PC-3 (cell line): ENCODE results near the gene ARHGEF26. TPM values are rescaled to one million over a fixed set of nuclear protein-coding genes. Genes with fewer than 3 reads are reported as not detected.

ENCODE experiments used
- ATAC-seq: fragments of 200-7000 bp; cut with Tn5 transposase; 2 replicates; pipeline ENCODE4 v1.9.1; 2020; ENCODE audit warnings: mild to moderate bottlenecking, moderate library complexity
- BruUV-seq: library from RNA; stranded (reverse); fragments of 400-500 nt; replicated peaks from 2 replicates; lab custom pipeline; 2021; lab: Mats Ljungman, UMichigan
- CTCF ChIA-PET: fragments of 300-600 bp; sonication (Branson Sonifier 250); formaldehyde crosslinking; loops from one replicate; lab custom pipeline; 2022; ENCODE audit warnings: antibody characterized with exemption; lab: Charles Lee
- POLR2A ChIA-PET: fragments of 300-600 bp; sonication (Branson Sonifier 250); formaldehyde crosslinking; loops from one replicate; lab custom pipeline; 2022; ENCODE audit warnings: antibody characterized with exemption; ENCODE audit not compliant: unreplicated experiment; lab: Charles Lee
- DNase-seq: peaks from one replicate; pipeline ENCODE4 v3.0.0-alpha.2; 2015
- H2AFZ ChIP-seq: fragments of 300-600 bp; sonication (generic); 2 replicates; pipeline ENCODE4 v1.6.0; 2016; ENCODE audit warnings: antibody characterized with exemption, low read length
- H3F3A ChIP-seq: fragments of 300-600 bp; sonication (generic); one replicate; pipeline ENCODE4 v1.6.0; 2017; ENCODE audit warnings: antibody characterized with exemption, low read length, control low read depth, mild to moderate bottlenecking; ENCODE audit not compliant: unreplicated experiment
- H3K27ac ChIP-seq: fragments of 300-600 bp; sonication (generic); 2 replicates; pipeline ENCODE4 v1.5.1; 2016; ENCODE audit warnings: mild to moderate bottlenecking, low read length
- H3K27me3 ChIP-seq: fragments of 300-600 bp; sonication (generic); 2 replicates; pipeline ENCODE4 v1.6.1; 2016; ENCODE audit warnings: low read length, mixed read lengths
- H3K36me3 ChIP-seq: fragments of 300-600 bp; sonication (generic); 2 replicates; pipeline ENCODE4 v1.6.1; 2016; ENCODE audit warnings: low read depth, mixed run types, low read length, mixed read lengths
- H3K4me1 ChIP-seq: fragments of 300-600 bp; sonication (generic); 2 replicates; pipeline ENCODE4 v1.5.1; 2016; ENCODE audit warnings: low read length; ENCODE audit not compliant: insufficient read depth
- H3K4me2 ChIP-seq: fragments of 300-600 bp; sonication (generic); 2 replicates; pipeline ENCODE4 v1.6.0; 2016; ENCODE audit warnings: low read length
- H3K4me3 ChIP-seq: fragments of 300-600 bp; sonication (generic); 2 replicates; pipeline ENCODE4 v1.5.1; 2016; ENCODE audit warnings: mild to moderate bottlenecking, low read length, mixed read lengths
- H3K79me2 ChIP-seq: fragments of 300-600 bp; sonication (generic); 2 replicates; pipeline ENCODE4 v1.6.1; 2017; ENCODE audit warnings: low read length, mixed read lengths
- H3K9ac ChIP-seq: fragments of 300-600 bp; sonication (generic); 2 replicates; pipeline ENCODE4 v1.6.0; 2016; ENCODE audit warnings: mild to moderate bottlenecking, low read length
- H3K9me2 ChIP-seq: fragments of 300-600 bp; sonication (generic); replicated peaks from 2 replicates; pipeline ENCODE4 v1.6.1; 2016; ENCODE audit warnings: mixed run types, low read length, mixed read lengths
- H3K9me3 ChIP-seq: fragments of 300-600 bp; sonication (generic); 2 replicates; pipeline ENCODE4 v1.6.1; 2016; ENCODE audit warnings: low read length, mixed read lengths
- H4K20me1 ChIP-seq: fragments of 300-600 bp; sonication (generic); 2 replicates; pipeline ENCODE4 v1.6.1; 2016; ENCODE audit warnings: low read length, mixed read lengths
- CTCF ChIP-seq: fragments of 300-600 bp; sonication (generic); conservative IDR thresholded peaks from 2 replicates; pipeline ENCODE4 v1.5.1; 2017; ENCODE audit warnings: antibody characterized with exemption, low read depth, mild to moderate bottlenecking, low read length
- EZH2 ChIP-seq: fragments of 300-600 bp; sonication (generic); IDR thresholded peaks from one replicate; pipeline ENCODE4 v1.6.1; 2017; ENCODE audit warnings: antibody characterized with exemption, mild to moderate bottlenecking, low read length; ENCODE audit not compliant: unreplicated experiment
- EZH2phosphoT487 ChIP-seq: fragments of 300-600 bp; sonication (generic); IDR thresholded peaks from 2 replicates; pipeline ENCODE4 v1.6.1; 2018; ENCODE audit warnings: mild to moderate bottlenecking, antibody characterized with exemption, low read length, borderline replicate concordance
- intact Hi-C: fragments of 100-400 bp; cut with micrococcal nuclease; formaldehyde crosslinking; loops from 2 replicates; pipeline ENCODE4 v1.9.0; 2023
- total RNA-seq: library from RNA; depleted of rRNA; stranded (reverse); fragments of >200 nt; gene quantifications from 2 replicates; pipeline ENCODE4 v1.2.3, GENCODE V29; 2014

ARHGEF26 gene
- total RNA-seq, 1 experiment from 2014 or later = 5.0 TPM

- no peaks in the 10 kb centered on the region for H3K9me3 ChIP-seq
- H3K27me3 ChIP-seq = no peaks in the 10 kb centered on the region
- no peaks in the 10 kb centered on the region for H3F3A ChIP-seq
- no peak overlapping the region for H3K9ac ChIP-seq
- peaks cover 11% of the 10 kb centered on the region; the same call in 1 of the 2 replicates for H3K4me1 ChIP-seq
- H4K20me1 ChIP-seq = no peaks in the 10 kb centered on the region
- no TSS peak for BruUV-seq
- H3K4me2 ChIP-seq = no peak overlapping the region
- intact Hi-C loops = no loop called here
- ATAC-seq = no peak
- no peak for TF ChIP-seq CTCF
- TF ChIP-seq EZH2 = no peak
- TF ChIP-seq EZH2phosphoT487 = no peak
- no peak overlapping the region for H3K4me3 ChIP-seq
- H3K36me3 ChIP-seq = no peaks in the 10 kb centered on the region
- no peak for DNase-seq
- H3K9me2 ChIP-seq = no peaks in the 10 kb centered on the region
- no peak overlapping the region for H3K27ac ChIP-seq
- POLR2A ChIA-PET = no interaction called here
- H3K79me2 ChIP-seq = no peaks in the 10 kb centered on the region
- CTCF ChIA-PET = no interaction called here
- H2AFZ ChIP-seq = no peak overlapping the region
These were observed 21.4 kb downstream of the ARHGEF26 start for GRCh38 chr3:154142608-154143007.

GRCh38 chr3:154143873-154144272, 22.7 kb downstream of the ARHGEF26 start:
- no peak overlapping the region for H3K9ac ChIP-seq
- TF ChIP-seq CTCF (no peak), EZH2phosphoT487 (no peak), EZH2 (no peak)
- no peak overlapping the region for H2AFZ ChIP-seq
- H4K20me1 ChIP-seq = no peaks in the 10 kb centered on the region
- no peak for DNase-seq
- H3K4me2 ChIP-seq = no peak overlapping the region
- intact Hi-C loops = no loop called here
- no peak for ATAC-seq
- no peaks in the 10 kb centered on the region for H3F3A ChIP-seq
- H3K9me3 ChIP-seq = no peaks in the 10 kb centered on the region
- no peaks in the 10 kb centered on the region for H3K9me2 ChIP-seq
- H3K27ac ChIP-seq = no peak overlapping the region
- ChIA-PET POLR2A (interaction anchor here (0.7 kb wide), 1 partner anchor 181 kb away, joined by 3 read pairs; no protein-coding TSS in a partner anchor), CTCF (no interaction called here)
- H3K27me3 ChIP-seq = no peaks in the 10 kb centered on the region
- H3K79me2 ChIP-seq = no peaks in the 10 kb centered on the region
- H3K4me1 ChIP-seq = peaks cover 11% of the 10 kb centered on the region; the same call in 1 of the 2 replicates
- BruUV-seq = no TSS peak
- H3K36me3 ChIP-seq = no peaks in the 10 kb centered on the region
- no peak overlapping the region for H3K4me3 ChIP-seq

- CTCF ChIA-PET = no interaction called here
- POLR2A ChIA-PET = no interaction called here
- BruUV-seq = no TSS peak
These were observed 23.8 kb downstream of the ARHGEF26 start for GRCh38 chr3:154144825-154145465.

More at GRCh38 chr3:154144825-154145465, 23.8 kb downstream of the ARHGEF26 start:
- H3K9me3 ChIP-seq = no peaks in the 10 kb centered on the region
- DNase-seq (peak; percentile 14), ATAC-seq (peak; percentile 85)
- no peak overlapping the region for H3K27ac ChIP-seq
- H3F3A ChIP-seq = no peaks in the 10 kb centered on the region
- H3K4me2 ChIP-seq = peak overlapping the region; percentile 10; the same call in 1 of the 2 replicates
- H2AFZ ChIP-seq = no peak overlapping the region
- no peaks in the 10 kb centered on the region for H3K27me3 ChIP-seq
- H4K20me1 ChIP-seq = no peaks in the 10 kb centered on the region
- H3K4me1 ChIP-seq = peaks cover 11% of the 10 kb centered on the region; the same call in 1 of the 2 replicates
- intact Hi-C loops = no loop called here
- TF ChIP-seq CTCF = no peak
- no peak for TF ChIP-seq EZH2phosphoT487
- TF ChIP-seq EZH2 = no peak
- no peaks in the 10 kb centered on the region for H3K79me2 ChIP-seq
- H3K4me3 ChIP-seq = no peak overlapping the region
- no peak overlapping the region for H3K9ac ChIP-seq
- H3K9me2 ChIP-seq = no peaks in the 10 kb centered on the region
- no peaks in the 10 kb centered on the region for H3K36me3 ChIP-seq
